Superior temporal gyrus (tissue), 1 donor: ENCODE data around the gene FAF2.
"Not testable (repeated sequence)": the region's sequence is repeated elsewhere in the genome, so short reads cannot be mapped to it uniquely, and the experiment has no call there.

Source experiments
- DNase-seq: peaks from one replicate; pipeline ENCODE4 v3.0.0-alpha.2; 2016; ENCODE audit errors: extremely low spot score

FAF2 gene

DNA sequence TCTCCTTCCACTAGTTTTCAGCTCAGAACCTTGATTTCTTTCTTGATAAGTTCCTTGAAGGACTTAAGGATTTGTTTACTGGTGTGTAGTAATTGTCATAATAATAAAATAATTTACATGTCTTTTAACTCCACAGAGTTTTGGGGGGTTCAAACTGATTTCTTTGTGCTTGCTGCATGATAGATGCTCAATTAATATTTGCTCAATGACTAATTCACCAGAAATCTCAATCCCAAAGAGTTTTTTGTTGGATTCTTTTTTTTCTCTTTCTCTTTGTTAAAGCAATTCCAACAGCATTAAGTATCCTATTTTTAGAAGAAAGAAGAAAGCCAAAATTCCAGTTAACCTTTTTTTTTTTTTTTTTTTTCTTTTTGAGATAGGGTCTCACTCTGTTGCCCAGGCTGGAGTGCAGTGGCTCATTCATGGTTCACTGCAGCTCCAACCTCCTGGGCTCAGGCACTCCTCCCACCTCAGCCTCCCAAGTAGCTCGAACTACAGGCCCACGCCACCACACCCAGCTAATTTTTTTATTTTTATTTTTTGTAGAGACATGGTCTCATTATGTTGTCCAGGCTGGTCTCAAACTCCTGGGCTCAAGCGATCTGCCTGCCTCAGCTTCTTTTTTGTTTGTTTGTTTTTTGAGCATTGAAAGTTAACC lies 10.8 kb downstream of the FAF2 start:
- DNase-seq = no peak

DNA sequence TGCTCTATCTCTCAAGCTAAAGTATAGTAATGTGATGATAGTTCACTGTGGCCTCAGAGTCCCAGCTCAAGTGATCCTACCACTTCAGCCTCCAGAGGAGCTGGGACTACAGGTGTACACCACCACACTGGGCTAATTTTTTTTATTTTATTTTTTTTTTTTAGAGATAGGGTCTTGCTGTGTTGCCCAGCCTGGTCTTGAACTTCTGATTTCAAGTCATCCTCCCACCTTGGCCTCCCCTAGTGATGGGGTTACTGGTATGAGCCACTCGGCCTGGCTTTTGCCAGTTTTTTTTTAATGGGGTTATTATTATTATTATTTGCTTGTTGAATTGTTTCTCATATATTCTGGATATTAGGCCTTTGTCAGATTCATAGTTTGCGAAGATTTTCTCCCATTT lies 13.2 kb downstream of the FAF2 start:
- DNase-seq = no peak

DNA sequence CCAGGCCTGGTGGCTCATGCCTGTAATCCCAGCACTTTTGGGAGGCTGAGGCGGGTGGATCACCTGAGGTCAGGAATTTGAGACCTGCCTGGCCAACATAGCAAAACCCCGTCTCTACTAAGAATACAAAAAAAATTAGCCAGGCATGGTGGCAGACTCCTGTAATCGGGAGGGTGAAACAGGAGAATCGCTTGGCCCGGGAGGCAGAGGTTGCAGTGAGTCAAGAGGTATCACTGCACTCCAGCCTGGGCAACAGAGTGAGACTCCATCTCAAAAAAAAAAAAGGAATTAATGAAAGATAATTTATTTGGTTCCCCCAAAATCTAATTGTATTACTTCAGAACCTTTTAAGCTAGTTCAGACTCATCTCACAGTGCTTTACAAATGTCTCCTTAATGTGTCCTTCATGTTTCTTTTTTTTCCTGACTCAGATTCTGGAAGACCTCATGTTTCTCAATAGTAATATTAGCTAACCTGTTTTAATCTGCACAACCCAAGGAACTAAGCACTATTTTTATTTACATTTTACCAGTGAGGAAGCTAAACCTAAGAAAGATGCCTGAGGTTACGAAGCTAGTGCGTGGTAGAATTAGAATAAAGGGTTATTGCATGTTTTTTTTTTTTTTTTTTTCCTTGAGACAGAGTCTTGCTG lies 15.1 kb downstream of the FAF2 start:
- no peak for DNase-seq

DNA sequence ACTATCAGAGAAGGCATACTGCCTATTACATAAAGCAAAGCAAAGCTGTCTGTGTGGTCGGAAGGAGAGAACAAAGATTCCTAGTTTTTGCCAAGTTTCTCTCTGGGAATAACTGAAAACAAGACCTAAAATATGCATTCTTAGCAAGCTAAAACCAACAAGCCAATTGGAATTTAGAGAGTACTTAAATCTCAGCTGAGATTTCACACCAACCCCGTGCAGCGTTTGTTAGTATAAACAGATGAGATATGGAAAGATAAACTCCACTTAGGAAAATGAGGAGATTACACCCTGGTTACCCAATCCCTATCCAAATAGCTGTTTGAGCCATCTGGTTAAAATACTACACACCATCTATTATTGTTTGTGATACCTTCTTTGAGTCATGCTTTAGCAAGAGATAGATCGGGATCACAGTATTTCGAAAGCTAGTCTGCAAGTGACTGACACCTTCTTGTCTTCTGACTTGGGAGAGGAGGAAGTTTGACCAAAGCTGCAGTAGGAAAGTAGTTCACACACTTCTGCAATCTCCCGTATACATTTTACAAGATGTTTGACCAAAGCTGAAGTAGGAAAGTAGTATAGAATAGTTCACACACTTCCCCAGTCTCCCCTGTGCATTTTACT lies 18.2 kb downstream of the FAF2 start:
- peak; percentile 55 for DNase-seq

DNA sequence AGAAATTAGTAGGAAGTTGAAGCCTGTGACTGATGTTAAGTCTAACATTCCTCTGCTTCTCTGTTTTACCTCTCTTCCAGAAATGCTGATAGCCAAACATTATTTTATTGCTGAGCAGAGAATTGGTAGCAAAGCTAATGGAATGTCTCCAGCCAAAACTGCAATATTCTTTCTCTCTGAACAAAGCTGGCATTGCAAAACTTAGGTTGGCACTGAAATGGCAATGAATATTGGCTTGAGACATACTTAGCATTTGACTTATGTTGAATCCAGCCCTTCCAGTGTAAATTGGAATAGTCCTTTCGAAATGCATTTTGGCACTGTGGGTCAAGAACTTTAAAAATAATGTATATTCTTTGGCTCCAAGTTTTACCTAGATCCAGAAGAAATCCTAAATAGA lies 21.1 kb downstream of the FAF2 start:
- DNase-seq = no peak

DNA sequence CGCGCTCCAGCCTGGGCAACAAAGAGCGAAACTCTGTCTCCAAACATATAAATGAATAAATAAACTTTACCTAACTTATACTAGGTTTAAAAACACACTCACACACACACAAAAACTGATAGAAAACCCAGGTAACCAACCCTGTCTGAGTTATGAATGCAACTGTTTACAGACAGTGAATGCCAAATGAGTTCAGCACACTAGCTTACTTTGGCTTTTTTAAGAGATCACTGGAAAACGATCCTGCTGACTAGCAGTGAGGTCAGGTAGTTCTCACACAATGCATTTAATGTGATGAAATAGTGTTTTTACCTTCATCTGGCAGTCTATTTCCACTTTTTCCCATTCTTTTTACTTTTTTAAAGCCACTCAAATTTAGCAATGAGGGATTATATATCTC lies 22.4 kb downstream of the FAF2 start:
- no peak for DNase-seq

DNA sequence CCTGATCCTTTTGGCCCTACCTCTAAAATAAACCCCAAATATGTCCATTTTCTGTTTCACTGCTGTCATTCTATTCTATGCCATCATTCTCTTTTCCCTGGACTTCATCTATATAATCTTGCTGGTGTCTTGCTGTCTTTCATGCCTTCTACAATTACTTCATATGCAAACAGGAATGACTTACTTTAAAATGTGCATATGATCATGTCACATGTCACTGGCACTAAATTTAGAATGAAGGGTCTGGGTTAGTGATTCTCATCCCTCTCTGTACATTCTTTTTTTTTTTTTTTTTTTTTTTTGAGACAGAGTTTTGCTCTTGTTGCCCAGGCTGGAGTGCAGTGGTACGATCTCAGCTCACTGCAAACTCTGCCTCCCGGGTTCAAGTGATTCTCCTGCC lies 22.9 kb downstream of the FAF2 start:
- no peak for DNase-seq

DNA sequence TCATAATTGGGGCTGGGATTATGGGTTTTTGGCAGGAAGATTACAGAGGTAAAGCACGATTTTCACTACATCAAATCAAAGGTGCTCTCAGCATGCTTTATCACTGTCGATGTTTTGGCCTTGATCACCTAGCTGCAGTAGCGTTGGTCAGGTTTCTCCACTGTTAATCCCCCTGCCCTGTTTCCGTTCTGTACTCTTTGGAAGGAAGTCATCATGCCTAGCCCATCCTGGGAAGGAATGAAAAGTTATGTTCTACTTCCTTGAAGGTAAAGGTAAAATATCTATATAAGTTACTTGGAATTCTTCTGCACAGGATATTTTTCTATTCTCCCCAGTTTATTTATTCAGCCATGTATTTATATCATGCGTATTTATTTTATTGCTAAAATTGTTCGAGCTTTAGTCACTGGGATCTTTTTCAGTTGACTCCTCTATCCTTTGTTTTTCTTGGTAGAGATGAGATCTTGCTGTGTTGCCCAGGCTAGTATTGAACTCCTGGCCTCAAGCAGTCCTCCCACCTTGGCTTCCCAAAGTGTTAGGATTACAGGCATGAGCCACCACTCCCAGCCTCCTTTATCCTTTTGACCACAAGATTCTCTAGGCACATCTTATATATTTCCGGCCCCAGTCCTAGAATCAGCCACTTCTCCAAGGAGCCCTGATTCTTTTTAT lies 25.3 kb downstream of the FAF2 start:
- no peak for DNase-seq

DNA sequence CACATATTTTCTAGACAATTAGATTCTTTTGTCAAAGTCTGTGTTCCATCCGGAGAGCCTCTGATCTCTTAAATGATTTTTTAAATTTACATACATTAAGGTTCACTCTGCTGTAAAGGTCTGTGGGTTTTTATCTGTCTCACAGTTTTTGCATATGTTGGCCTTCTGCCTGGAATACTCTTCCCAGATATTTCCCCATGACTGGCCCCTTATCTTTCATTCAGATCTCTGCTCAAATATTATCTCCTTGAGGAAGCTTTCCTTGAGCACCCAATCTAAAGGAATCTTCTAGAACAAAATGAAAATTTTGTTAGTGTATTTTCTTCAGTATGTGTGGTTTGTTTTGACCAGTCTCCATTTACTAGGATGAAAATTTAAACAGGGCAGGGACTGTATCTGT lies 26.3 kb downstream of the FAF2 start:
- no peak for DNase-seq

DNA sequence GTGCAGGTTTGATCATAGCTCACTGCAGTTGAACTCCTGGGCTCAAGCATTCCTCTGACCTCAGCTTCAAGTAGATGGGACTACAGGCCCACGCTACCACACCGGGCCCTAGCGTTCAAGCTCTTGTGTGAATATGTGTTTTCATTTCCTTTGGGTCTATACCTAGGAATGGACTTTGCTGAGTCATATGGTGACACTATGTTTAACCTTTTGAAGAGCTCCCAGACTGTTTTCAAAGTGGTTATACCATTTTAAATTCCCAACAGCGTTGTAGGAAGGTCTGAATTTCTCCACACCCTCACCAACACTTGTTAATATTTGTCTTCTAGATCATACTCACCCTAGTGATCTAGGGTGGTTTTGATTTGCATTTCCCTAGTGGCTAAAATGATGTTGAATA lies 33.5 kb downstream of the FAF2 start:
- DNase-seq = no peak

DNA sequence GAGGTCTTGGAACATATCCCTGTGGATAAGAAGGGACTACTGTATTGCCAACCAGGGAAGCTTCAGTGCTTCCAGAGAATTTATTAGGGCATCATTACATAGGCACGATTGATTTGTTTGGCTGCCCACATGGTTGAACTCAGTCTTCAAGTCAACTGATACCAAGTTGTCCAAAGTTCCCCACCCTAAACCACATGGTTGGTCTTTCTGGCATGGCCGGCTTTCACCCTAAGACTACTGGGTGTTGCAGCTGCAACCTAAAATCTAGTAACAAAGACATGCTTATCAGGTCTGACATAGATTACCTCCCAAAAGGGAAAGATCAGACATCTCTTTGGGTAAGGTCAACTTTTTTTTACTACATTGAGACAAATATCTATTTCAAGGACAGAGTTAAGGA lies 37.0 kb downstream of the FAF2 start:
- no peak for DNase-seq

DNA sequence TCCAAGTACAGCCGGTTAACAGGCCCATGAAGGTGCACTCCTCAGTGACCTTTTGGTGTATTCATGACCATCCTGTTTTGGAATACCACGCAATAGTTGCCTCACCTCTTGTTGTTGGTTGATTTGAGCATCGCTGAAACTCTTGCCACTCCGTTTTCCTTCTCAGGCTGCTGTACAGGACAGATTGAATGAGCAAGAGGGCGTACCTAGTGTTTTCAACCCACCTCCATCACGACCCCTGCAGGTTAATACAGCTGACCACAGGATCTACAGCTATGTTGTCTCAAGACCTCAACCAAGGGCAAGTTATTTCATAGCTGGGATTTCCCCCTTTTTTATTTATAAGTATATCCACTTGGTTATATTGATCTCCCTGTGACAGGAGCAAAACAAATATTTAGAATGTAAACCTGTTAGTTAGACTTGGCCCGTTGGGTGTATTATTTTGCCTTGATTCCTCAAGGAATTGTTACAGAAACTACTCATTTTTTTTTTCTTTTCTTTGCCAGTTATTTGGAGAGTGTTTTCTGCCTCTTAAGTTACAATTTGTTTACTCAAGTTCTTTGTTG lies 38.1 kb downstream of the FAF2 start:
- no peak for DNase-seq

DNA sequence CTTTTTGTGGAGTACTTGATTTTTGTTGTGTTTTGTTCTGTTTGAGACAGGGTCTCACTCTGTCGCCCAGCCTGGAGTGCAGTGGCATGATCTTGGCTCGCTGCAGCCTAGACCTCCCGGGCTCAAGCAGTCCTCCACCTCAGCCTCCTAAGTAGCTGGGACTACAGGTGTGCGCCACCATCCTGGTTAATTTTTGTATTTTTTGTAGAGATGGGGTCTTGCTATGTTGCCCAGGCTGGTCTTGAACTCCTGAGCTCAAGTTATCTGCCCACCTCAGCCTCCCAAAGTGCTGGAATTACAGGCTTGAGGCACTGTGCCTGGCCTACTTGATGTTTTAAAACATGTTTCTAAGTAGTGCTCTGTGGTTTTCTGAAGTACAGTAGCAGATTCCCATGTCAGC lies 39.0 kb downstream of the FAF2 start:
- not testable (repeated sequence) for DNase-seq

DNA sequence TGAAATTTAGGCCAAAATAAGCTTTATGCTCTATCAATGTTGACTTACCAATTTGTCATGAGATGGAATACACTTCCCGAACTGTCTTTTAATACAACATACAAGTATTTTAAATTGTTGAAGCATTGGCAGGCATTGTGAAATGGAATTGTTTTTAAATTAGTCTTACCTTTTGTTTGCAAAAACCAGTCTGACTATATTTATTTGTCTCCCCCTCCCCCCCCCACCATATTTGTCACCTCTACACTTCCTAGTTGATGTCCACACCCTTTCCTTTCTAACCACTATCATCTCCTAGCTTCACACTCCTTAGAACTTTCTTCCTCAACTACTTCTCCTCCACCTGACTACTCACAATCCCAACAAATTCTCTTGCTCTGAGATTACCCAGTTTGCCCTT lies 40.9 kb downstream of the FAF2 start:
- DNase-seq = no peak

DNA sequence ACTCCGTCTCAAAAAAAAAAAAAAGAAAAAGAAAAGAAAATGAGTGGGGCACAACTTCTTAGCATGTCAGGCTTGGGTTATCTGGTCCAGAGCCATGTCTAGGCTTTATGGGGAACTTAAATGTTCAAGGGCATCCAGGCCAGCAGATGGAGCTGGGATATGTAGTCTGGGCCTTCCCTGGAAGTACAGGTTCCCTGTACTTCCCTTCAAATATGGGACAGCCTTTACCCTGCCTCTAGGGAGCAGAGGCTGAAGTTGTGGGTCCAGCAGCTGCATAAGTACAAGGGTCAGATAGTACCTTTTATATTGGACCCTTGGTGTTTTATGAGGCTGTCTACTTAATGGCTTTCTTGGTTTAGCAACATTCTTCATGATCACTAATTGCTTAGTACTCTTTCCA lies 42.1 kb downstream of the FAF2 start:
- no peak for DNase-seq

DNA sequence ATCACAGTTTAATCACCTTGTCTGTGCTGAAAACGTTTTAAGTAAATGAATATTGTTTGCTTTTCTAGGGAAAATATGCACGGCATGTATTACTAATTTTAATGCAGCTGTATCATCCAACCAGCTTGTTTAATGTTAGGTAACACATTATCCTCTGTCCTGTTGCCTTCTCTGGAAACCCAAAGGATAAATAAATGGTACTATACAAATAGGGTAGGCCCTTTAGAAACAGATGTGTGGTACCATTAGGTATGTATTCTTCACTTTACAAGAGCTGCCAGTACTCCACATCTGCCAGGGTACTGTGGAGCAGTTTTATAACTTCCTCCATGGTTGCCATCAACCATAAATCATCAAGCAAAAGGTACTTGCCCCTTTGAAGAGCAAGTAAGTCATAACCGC lies 42.9 kb downstream of the FAF2 start:
- DNase-seq = no peak

DNA sequence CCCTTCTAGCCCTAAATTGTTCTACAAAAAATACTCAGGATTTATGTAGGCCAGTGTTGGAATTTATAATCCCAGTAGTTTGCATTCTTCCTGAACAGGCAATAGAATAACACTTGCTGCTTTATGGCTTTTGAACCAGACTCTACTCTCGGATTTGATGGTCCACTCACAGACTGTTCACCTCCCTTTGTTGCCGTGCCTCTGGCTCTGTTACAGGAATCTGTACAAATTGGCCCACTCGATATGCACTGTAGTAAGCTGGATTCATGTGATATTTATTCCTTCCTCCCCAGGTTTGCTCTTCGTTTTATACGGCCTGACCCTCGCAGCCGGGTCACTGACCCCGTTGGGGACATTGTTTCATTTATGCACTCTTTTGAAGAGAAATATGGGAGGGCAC lies 43.7 kb downstream of the FAF2 start:
- DNase-seq = no peak

DNA sequence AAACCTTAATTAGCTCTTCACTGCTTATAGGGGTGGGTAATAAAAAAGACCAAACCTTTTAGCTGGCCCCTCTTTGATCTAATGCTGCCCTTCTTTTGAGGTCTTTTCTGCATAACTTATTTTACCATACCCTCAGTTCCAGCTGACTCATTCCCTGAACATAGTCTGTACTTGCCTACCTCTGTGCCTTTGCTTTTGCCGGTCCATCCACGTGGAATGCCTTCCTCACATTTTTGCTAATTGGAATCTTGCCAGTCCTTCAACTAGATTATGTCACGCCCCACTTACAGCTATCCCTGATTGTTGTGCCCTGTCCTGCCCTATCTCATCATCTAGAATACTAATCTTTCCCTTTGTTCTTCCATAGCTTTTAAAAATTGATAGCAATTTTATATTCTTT lies 44.2 kb downstream of the FAF2 start:
- no peak for DNase-seq

DNA sequence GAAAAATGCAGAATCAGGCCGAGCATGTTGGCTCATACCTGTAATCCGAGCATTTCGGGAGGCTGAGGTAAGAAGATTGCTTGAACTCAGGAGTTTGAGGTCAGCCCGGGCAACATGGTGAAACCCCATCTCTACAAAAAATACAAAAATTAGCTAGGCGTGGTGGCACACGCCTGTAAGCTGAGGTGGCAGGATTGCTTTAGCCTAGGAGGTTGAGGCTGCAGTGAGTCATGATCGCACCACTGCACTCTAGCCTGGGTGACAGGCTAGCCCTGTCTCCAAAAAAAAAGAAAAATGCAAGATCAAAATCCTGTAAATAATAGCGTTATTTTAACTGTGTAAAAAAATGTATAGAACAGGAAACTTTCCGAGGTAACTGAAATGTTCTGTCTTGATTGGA lies 49.7 kb downstream of the FAF2 start:
- DNase-seq = no peak

DNA sequence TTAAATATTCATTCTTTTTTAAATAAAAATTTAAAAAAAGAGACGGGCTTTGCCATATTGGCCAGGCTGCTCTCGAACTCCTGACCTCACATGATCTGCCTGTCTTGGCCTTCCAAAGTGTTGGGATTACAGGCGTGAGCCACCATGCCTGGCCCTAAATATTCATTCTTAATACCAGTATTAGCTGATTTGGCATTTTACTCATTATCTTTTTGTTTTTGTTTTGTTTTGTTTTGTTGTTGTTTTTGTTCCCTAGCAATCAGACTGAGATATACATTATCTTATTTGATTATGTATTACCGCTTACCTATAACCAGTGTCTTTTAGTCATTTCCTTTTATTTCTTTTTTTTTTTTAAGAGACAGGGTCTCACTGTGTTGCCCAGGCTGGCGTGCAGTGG lies 51.1 kb downstream of the FAF2 start:
- DNase-seq = no peak

DNA sequence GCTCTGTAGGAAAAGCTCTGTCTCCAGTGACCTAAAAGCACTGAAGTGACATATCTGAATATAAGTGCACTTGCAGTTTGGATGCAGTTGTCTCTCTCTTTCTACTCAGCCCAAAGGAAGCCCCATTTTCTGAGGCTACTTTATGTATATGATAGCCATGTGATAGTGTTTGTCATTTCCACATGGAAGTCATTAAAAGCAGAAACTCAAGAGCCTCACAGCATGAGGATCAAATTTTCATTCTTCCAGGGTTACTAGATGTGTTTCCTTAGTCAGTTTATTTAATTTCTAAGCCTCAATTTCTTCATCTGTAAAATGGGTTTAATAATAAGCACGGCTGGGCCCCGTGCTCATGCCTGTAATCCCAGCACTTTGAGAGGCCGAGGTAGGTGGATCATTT lies 52.3 kb downstream of the FAF2 start:
- DNase-seq = no peak

DNA sequence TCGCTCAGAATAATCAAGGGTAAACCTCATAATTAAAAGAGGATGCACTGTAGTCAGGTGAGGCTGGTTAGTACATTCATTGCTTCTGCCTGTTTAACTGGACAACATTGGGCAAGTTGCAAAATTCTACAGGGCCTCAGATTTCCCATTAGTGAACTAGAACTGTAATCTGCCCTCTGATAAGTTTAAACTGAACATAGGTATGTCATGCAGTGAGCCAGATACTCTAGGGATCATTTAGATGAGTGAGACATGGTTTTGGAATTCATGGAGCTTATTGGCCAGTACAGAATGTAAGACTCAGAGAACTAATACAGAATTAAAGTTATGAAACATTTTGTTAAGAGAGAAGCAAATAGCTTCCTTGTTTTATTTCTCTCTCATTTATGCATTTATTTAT lies 53.1 kb downstream of the FAF2 start:
- DNase-seq = no peak

DNA sequence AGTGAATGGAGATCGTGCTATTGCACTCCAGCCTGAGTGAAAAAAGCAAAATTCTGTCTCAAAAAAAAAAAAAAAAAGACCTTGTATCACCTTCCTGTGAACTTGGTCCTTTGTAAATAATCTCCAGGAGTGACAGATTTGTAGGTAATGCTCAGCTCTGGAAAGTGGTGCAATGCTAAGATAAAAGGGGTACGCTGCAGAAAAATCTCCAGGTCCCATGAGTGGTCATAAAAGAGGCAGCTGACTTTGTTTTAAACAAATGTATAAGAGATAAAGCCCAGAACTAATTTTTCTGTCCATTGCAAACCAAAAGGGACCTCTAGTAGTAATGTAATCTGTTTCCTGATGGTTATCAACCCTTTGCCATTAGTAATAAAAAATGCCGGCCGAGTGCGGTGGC lies 55.3 kb downstream of the FAF2 start:
- no peak for DNase-seq
